GM12801 (cell line): ENCODE measurements around the gene PRPF19.

Experiments used
- TF ChIP-seq, protein P1 (sequence below): IDR thresholded peaks from one replicate; pipeline ENCODE4 v1.5.1; 2011; ENCODE audit warnings: control low read depth; ENCODE audit not compliant: insufficient read length; ENCODE audit errors: extremely low read depth

Gene PRPF19

DNA sequence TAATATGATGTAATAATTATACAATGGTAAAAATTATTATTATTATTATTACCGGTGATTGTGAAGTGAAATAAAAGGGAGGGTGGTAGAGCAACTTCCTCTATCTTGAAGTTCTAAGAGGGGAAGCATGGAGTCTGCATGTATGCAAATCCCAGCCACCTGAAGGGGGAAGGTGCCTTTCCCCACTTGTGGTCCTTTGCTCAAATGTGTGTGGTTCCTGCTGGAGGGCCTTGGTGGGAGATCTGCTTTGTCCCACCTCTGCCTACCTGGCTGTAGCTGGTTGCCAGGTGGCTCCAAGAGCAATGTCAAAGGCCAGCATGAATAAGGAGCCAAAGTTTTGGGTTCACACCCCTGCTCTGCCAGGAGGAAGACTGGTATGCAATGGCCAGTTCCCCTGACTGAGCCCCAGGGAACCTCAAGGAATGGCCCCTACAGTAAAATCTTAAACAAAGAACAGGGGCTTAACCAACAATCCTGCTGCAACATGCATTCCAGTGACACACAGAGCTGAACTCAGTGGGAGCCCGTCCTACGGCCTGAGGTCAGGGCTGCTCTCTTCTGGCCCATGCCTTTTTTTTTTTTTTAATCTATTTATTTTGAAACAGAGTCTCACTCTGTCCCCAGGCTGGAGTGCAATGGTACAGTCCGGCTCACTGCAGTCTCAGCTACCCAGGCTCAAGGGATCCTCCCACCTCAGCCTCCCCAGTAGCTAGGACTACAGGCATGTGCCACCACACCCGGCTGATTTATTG lies 26.4 kb upstream of the PRPF19 start:
- TF ChIP-seq, protein P1, sequence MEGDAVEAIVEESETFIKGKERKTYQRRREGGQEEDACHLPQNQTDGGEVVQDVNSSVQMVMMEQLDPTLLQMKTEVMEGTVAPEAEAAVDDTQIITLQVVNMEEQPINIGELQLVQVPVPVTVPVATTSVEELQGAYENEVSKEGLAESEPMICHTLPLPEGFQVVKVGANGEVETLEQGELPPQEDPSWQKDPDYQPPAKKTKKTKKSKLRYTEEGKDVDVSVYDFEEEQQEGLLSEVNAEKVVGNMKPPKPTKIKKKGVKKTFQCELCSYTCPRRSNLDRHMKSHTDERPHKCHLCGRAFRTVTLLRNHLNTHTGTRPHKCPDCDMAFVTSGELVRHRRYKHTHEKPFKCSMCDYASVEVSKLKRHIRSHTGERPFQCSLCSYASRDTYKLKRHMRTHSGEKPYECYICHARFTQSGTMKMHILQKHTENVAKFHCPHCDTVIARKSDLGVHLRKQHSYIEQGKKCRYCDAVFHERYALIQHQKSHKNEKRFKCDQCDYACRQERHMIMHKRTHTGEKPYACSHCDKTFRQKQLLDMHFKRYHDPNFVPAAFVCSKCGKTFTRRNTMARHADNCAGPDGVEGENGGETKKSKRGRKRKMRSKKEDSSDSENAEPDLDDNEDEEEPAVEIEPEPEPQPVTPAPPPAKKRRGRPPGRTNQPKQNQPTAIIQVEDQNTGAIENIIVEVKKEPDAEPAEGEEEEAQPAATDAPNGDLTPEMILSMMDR: no peak

DNA sequence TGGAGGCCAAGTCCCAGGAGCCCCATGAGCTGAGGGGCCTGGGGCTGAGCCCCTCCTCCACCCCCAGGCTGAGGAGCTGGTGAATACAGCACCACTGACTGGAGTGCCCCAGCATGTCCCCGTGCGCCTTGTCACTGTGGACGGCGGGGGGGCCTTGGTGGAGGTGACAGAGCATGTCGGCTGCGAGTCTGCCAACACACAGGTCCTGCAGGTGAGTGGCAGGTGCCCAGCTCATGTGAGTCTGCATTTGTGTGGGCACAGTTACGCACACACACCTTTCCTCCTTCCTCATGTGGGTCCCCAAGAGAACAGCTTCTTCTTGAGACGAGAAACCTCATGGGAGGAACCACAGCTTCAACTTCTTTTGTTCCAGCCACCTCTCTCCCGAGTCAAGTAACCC lies 25.5 kb upstream of the PRPF19 start:
- TF ChIP-seq, protein P1: no peak

DNA sequence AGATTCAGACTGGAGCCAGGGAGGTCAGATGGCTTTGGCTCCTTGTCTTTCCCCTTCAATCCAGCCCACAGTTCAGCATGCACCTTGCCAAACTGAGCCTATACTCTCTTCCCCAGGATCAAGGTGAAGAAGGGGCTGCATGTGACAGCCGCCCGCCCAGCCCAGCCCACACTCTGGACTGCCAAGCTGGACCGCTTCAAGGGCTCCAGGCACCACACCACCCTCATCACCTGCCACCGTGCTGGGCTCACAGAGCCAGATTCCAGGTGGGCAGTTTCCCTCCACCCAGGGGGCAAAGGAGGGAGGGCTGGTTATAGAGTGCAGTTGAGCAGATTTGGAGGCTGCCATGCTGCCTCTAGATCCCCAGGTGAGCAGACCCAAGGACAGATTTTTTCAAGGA lies 24.0 kb upstream of the PRPF19 start:
- TF ChIP-seq, protein P1: no peak

DNA sequence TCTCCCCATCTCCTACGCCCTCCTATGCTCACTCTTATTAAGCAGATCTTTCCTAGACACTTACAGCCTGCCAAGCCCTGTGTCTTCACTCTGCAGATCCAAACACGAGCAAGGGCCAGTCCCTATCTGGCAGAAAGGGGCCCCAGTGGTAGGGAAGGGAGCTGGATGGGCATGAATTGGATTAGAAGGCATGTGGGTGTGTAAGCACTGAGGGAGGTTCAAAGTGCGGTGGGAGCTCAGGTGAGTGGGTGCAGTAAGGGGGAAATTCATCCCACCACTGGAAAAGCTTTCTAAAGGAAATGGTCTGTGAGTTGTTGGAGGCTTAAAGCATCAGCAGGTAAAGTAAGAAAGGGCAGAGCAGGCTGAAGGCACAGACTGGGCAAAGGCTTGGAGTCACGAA lies 23.4 kb upstream of the PRPF19 start:
- TF ChIP-seq, protein P1: no peak

DNA sequence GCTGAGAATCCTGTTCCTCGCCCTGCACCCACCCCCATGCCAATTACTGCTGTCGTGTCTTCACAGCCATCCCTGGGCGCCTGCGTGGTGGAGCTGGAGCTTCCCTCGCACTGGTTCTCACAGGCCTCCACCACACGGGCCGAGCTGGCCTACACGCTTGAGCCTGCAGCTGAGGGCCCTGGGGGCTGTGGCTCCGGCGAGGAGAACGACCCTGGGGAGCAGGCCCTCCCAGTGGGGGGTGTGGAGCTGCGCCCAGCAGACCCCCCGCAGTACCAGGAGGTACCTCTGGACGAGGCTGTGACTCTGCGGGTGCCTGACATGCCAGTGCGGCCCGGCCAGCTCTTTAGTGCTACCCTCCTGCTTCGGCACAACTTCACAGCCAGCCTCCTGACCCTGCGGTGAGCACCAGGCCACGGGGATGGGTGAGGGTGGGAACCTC lies 22.2 kb upstream of the PRPF19 start:
- TF ChIP-seq, protein P1: no peak

DNA sequence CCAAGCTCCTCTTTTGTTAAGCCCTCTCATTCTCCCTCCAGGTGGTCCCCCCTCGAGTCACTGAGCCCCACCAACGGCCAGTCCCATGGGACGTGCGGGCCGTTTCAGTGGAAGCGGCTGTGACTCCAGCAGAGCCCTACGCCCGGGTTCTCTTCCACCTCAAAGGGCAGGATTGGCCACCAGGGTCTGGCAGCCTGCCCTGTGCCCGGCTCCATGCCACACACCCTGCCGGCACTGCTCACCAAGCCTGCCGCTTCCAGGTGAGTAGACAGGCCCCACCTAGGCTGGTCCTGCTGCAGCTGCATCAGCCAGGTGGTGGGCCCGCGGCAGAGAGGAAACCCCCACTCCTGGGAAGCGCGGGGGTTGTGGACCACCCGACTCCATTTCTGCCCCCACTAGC lies 21.2 kb upstream of the PRPF19 start:
- TF ChIP-seq, protein P1: no peak

DNA sequence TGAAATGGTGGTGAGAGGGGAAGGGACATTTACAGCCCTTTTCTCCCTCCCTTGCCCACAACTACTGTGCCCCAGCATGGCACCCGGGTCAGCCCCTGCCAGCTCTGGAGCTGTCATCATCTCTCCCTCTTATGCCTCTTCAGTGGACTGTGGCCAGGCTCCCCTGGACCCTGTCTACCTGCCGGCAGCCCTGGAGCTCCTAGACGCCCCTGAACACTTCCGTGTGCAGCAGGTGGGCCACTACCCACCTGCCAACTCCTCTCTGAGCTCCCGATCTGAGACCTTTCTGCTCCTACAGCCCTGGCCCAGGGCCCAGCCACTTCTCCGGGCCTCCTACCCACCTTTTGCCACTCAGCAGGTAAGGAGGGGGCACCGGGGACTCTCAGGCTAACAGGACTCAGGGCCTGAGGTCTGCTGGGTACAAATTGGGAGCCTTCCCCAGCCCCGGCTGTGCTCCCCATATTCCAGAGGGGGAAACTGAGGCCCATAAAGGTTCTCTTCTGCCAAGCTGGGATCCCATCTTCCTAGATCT lies 20.7 kb upstream of the PRPF19 start:
- TF ChIP-seq, protein P1: no peak
